Activated CD4-positive, alpha-beta T cell treated with anti-CD3 and anti-CD28 coated beads, Interleukin-2, amount 10 ng/mL, durations not matched to agents 24 days and 14 days (primary cell): ENCODE data around the gene HMHB1. TPM values are rescaled to one million over a fixed set of nuclear protein-coding genes. Genes with fewer than 3 reads are reported as not detected.
A peak's percentile ranks its signal among the peaks of the same experiment; 100 is the strongest.

Experiments
- DNase-seq: peaks from one replicate; pipeline ENCODE4 v3.0.0; 2022
- H3K27ac Mint-ChIP-seq: one replicate; pipeline ENCODE4 v1.8.0; 2022; ENCODE audit warnings: mild to moderate bottlenecking, mixed read lengths
- H3K27me3 Mint-ChIP-seq: one replicate; pipeline ENCODE4 v1.8.0; 2022; ENCODE audit warnings: mixed read lengths
- H3K36me3 Mint-ChIP-seq: one replicate; pipeline ENCODE4 v1.8.0; 2022; ENCODE audit warnings: low read depth, mild to moderate bottlenecking, mixed read lengths
- H3K4me1 Mint-ChIP-seq: one replicate; pipeline ENCODE4 v1.8.0; 2021; ENCODE audit warnings: mixed read lengths
- H3K4me3 Mint-ChIP-seq: one replicate; pipeline ENCODE4 v1.8.0; 2022; ENCODE audit warnings: mild to moderate bottlenecking, moderate library complexity, mixed read lengths
- H3K9me3 Mint-ChIP-seq: one replicate; pipeline ENCODE4 v1.8.0; 2021; ENCODE audit warnings: mixed read lengths
- intact Hi-C: fragments of 100-400 bp; cut with micrococcal nuclease; formaldehyde crosslinking; loops from one replicate; pipeline ENCODE4 v1.15.1; 2023
- total RNA-seq: library from RNA; stranded (reverse); gene quantifications from 2 replicates; pipeline ENCODE4 v1.2.3, GENCODE V29; 2022

The HMHB1 gene
- total RNA-seq, 1 donor from 2014 or later: not detected

GRCh38 chr5:143824851-143825720 is 13.1 kb downstream of the HMHB1 start:
- H3K27ac Mint-ChIP-seq: no peak overlapping the region
- H3K36me3 Mint-ChIP-seq: no peaks in the 10 kb centered on the region
- DNase-seq: peak; percentile 95
- H3K27me3 Mint-ChIP-seq: no peaks in the 10 kb centered on the region
- H3K4me3 Mint-ChIP-seq: no peak overlapping the region
- peaks cover 12% of the 10 kb centered on the region for H3K4me1 Mint-ChIP-seq
- H3K9me3 Mint-ChIP-seq: no peaks in the 10 kb centered on the region
- intact Hi-C loops: loop anchor here (1.0 to 10.0 kb wide), 11 partner anchors 128 to 903 kb away; no protein-coding TSS in a partner anchor

GRCh38 chr5:143826951-143827444 is 15.0 kb downstream of the HMHB1 start:
- peak; percentile 78 for DNase-seq
- H3K9me3 Mint-ChIP-seq: no peaks in the 10 kb centered on the region
- peaks cover 12% of the 10 kb centered on the region for H3K4me1 Mint-ChIP-seq
- H3K4me3 Mint-ChIP-seq: no peak overlapping the region
- H3K36me3 Mint-ChIP-seq: no peaks in the 10 kb centered on the region
- H3K27me3 Mint-ChIP-seq: no peaks in the 10 kb centered on the region
- intact Hi-C loops: loop anchor here (2.0 to 10.0 kb wide), 9 partner anchors 130 to 726 kb away; no protein-coding TSS in a partner anchor
- no peak overlapping the region for H3K27ac Mint-ChIP-seq

GRCh38 chr5:143828710-143829109 is 16.7 kb downstream of the HMHB1 start:
- Mint-ChIP-seq H3K4me3 (peak overlapping the region; percentile 20), H3K27me3 (no peaks in the 10 kb centered on the region), H3K27ac (peak overlapping the region; percentile 2), H3K4me1 (peaks cover 12% of the 10 kb centered on the region), H3K9me3 (no peaks in the 10 kb centered on the region), H3K36me3 (no peaks in the 10 kb centered on the region)
- DNase-seq: peak; percentile 73
- intact Hi-C loops: loop anchor here (1.0 to 10.0 kb wide), 7 partner anchors 131 to 819 kb away; no protein-coding TSS in a partner anchor

- intact Hi-C loops: no loop called here
- H3K27ac Mint-ChIP-seq: no peak overlapping the region
- H3K4me3 Mint-ChIP-seq: no peak overlapping the region
- H3K27me3 Mint-ChIP-seq: no peaks in the 10 kb centered on the region
- no peaks in the 10 kb centered on the region for H3K9me3 Mint-ChIP-seq
- no peak for DNase-seq
- peaks cover 7% of the 10 kb centered on the region for H3K4me1 Mint-ChIP-seq
- H3K36me3 Mint-ChIP-seq: no peaks in the 10 kb centered on the region
Measured at GRCh38 chr5:143833177-143833576, 21.2 kb downstream of the HMHB1 start.

- Mint-ChIP-seq H3K27me3 (no peaks in the 10 kb centered on the region), H3K9me3 (no peaks in the 10 kb centered on the region), H3K27ac (no peak overlapping the region), H3K4me3 (no peak overlapping the region), H3K4me1 (no peaks in the 10 kb centered on the region), H3K36me3 (no peaks in the 10 kb centered on the region)
- DNase-seq: no peak
- intact Hi-C loops: no loop called here
Measured at GRCh38 chr5:143835251-143835650, 23.3 kb downstream of the HMHB1 start.

GRCh38 chr5:143836161-143836725 is 24.3 kb downstream of the HMHB1 start:
- Mint-ChIP-seq H3K36me3 (no peaks in the 10 kb centered on the region), H3K4me1 (no peaks in the 10 kb centered on the region), H3K9me3 (no peaks in the 10 kb centered on the region), H3K4me3 (no peak overlapping the region), H3K27ac (no peak overlapping the region), H3K27me3 (peaks cover under 1% of the 10 kb centered on the region)
- intact Hi-C loops: no loop called here
- DNase-seq: no peak

- DNase-seq: no peak
- Mint-ChIP-seq H3K27ac (no peak overlapping the region), H3K9me3 (no peaks in the 10 kb centered on the region), H3K36me3 (no peaks in the 10 kb centered on the region), H3K4me3 (no peak overlapping the region), H3K27me3 (peaks cover 3% of the 10 kb centered on the region), H3K4me1 (no peaks in the 10 kb centered on the region)
- intact Hi-C loops: no loop called here
Measured at GRCh38 chr5:143837306-143837848, 25.4 kb downstream of the HMHB1 start.

- no peak for DNase-seq
- intact Hi-C loops: no loop called here
- H3K27ac Mint-ChIP-seq: no peak overlapping the region
- H3K9me3 Mint-ChIP-seq: no peaks in the 10 kb centered on the region
- H3K4me1 Mint-ChIP-seq: no peaks in the 10 kb centered on the region
- H3K27me3 Mint-ChIP-seq: peaks cover 6% of the 10 kb centered on the region
- H3K36me3 Mint-ChIP-seq: no peaks in the 10 kb centered on the region
- H3K4me3 Mint-ChIP-seq: no peak overlapping the region
Measured at GRCh38 chr5:143841446-143841845, 29.5 kb downstream of the HMHB1 start.

- DNase-seq: no peak
- no peak overlapping the region for H3K4me3 Mint-ChIP-seq
- no peaks in the 10 kb centered on the region for H3K9me3 Mint-ChIP-seq
- H3K27me3 Mint-ChIP-seq: peaks cover 6% of the 10 kb centered on the region
- no peaks in the 10 kb centered on the region for H3K4me1 Mint-ChIP-seq
- H3K27ac Mint-ChIP-seq: no peak overlapping the region
- no peaks in the 10 kb centered on the region for H3K36me3 Mint-ChIP-seq
- intact Hi-C loops: no loop called here
Measured at GRCh38 chr5:143842920-143843319, 31.0 kb downstream of the HMHB1 start.

GRCh38 chr5:143843461-143843860 is 31.5 kb downstream of the HMHB1 start:
- no peak overlapping the region for H3K27ac Mint-ChIP-seq
- H3K9me3 Mint-ChIP-seq: no peaks in the 10 kb centered on the region
- no peaks in the 10 kb centered on the region for H3K4me1 Mint-ChIP-seq
- no peak for DNase-seq
- intact Hi-C loops: no loop called here
- H3K4me3 Mint-ChIP-seq: no peak overlapping the region
- H3K27me3 Mint-ChIP-seq: peaks cover 6% of the 10 kb centered on the region
- no peaks in the 10 kb centered on the region for H3K36me3 Mint-ChIP-seq

GRCh38 chr5:143850050-143850683 is 38.2 kb downstream of the HMHB1 start:
- no peaks in the 10 kb centered on the region for H3K9me3 Mint-ChIP-seq
- H3K4me3 Mint-ChIP-seq: no peak overlapping the region
- peaks cover 4% of the 10 kb centered on the region for H3K4me1 Mint-ChIP-seq
- no peak for DNase-seq
- no peaks in the 10 kb centered on the region for H3K36me3 Mint-ChIP-seq
- H3K27ac Mint-ChIP-seq: no peak overlapping the region
- no peaks in the 10 kb centered on the region for H3K27me3 Mint-ChIP-seq
- intact Hi-C loops: no loop called here

- Mint-ChIP-seq H3K9me3 (no peaks in the 10 kb centered on the region), H3K4me3 (no peak overlapping the region), H3K27ac (no peak overlapping the region), H3K36me3 (no peaks in the 10 kb centered on the region), H3K27me3 (no peaks in the 10 kb centered on the region), H3K4me1 (peaks cover 4% of the 10 kb centered on the region)
- no peak for DNase-seq
- intact Hi-C loops: no loop called here
Measured at GRCh38 chr5:143851383-143851782, 39.4 kb downstream of the HMHB1 start.

- intact Hi-C loops: no loop called here
- H3K4me1 Mint-ChIP-seq: no peaks in the 10 kb centered on the region
Measured at GRCh38 chr5:143860211-143860610, 48.2 kb downstream of the HMHB1 start.

GRCh38 chr5:143862271-143862670 is 50.3 kb downstream of the HMHB1 start:
- Mint-ChIP-seq H3K4me3 (no peak overlapping the region), H3K27ac (no peak overlapping the region), H3K27me3 (no peaks in the 10 kb centered on the region), H3K9me3 (peaks cover 13% of the 10 kb centered on the region), H3K36me3 (no peaks in the 10 kb centered on the region), H3K4me1 (no peaks in the 10 kb centered on the region)
- intact Hi-C loops: no loop called here
- no peak for DNase-seq

More at GRCh38 chr5:143860211-143860610, 48.2 kb downstream of the HMHB1 start:
- Mint-ChIP-seq H3K27ac (no peak overlapping the region), H3K4me3 (no peak overlapping the region), H3K9me3 (peaks cover 13% of the 10 kb centered on the region), H3K36me3 (no peaks in the 10 kb centered on the region), H3K27me3 (no peaks in the 10 kb centered on the region)
- no peak for DNase-seq
